HG03045 (cell line): Measurements from ENCODE around the gene SLC37A1.

Experiments used
- ATAC-seq: cut with Tn5 transposase; IDR thresholded peaks from one replicate; pipeline ENCODE4 v1.9.1; 2021; ENCODE audit warnings: mild to moderate bottlenecking, moderate library complexity; ENCODE audit not compliant: unreplicated experiment

SLC37A1 gene

GRCh38 chr21:42558846-42559245 is 45.2 kb downstream of the SLC37A1 start:
- ATAC-seq = no peak

GRCh38 chr21:42559326-42559725 is 45.7 kb downstream of the SLC37A1 start:
- ATAC-seq = no peak

GRCh38 chr21:42560517-42561179 is 47.0 kb downstream of the SLC37A1 start:
- ATAC-seq = no peak

GRCh38 chr21:42561762-42562650 is 48.4 kb downstream of the SLC37A1 start:
- ATAC-seq = no peak

- ATAC-seq = no peak
Measured at GRCh38 chr21:42562816-42563215, 49.2 kb downstream of the SLC37A1 start.

- no peak for ATAC-seq
Measured at GRCh38 chr21:42563261-42563660, 49.6 kb downstream of the SLC37A1 start.

GRCh38 chr21:42563686-42564085 is 50.0 kb downstream of the SLC37A1 start:
- no peak for ATAC-seq

- ATAC-seq = no peak
Measured at GRCh38 chr21:42564561-42564971, 50.9 kb downstream of the SLC37A1 start.

- no peak for ATAC-seq
Measured at GRCh38 chr21:42565206-42565810, 51.7 kb downstream of the SLC37A1 start.

GRCh38 chr21:42565886-42566523 is 52.4 kb downstream of the SLC37A1 start:
- no peak for ATAC-seq

GRCh38 chr21:42566524-42567213 is 53.0 kb downstream of the SLC37A1 start:
- ATAC-seq = no peak

GRCh38 chr21:42567214-42567555 is 53.5 kb downstream of the SLC37A1 start:
- ATAC-seq = no peak

GRCh38 chr21:42567861-42568260 is 54.2 kb downstream of the SLC37A1 start:
- no peak for ATAC-seq

GRCh38 chr21:42568376-42568775 is 54.7 kb downstream of the SLC37A1 start:
- ATAC-seq = no peak

- no peak for ATAC-seq
Measured at GRCh38 chr21:42568866-42569731, 55.4 kb downstream of the SLC37A1 start.

- no peak for ATAC-seq
Measured at GRCh38 chr21:42569732-42570301, 56.2 kb downstream of the SLC37A1 start.

GRCh38 chr21:42570362-42570761 is 56.7 kb downstream of the SLC37A1 start:
- ATAC-seq = no peak

- no peak for ATAC-seq
Measured at GRCh38 chr21:42570841-42571387, 57.3 kb downstream of the SLC37A1 start.
